Ovary (tissue), 3 donors: Measurements from ENCODE around the gene CENPW.

Experiments used
- POLR2A ChIP-seq: fragments of 450-650 bp; IDR thresholded peaks from one replicate; pipeline ENCODE4 v1.6.1; 2017; ENCODE audit warnings: antibody characterized with exemption, mild to moderate bottlenecking, moderate library complexity
- TF ChIP-seq, protein P1 (sequence below), 3 donors: fragments of 450-650 bp in 2 of 3; fragments of 200-600 bp in 1 of 3; IDR thresholded peaks; one replicate each; pipeline versions ENCODE4 v1.5.1 to v1.8.0; 2016 to 2022; ENCODE audit warnings: antibody characterized with exemption in 3 of 3, mild to moderate bottlenecking in 1 of 3
- donor health status: DM: no; HTN: no; CAD: no.

DNA sequence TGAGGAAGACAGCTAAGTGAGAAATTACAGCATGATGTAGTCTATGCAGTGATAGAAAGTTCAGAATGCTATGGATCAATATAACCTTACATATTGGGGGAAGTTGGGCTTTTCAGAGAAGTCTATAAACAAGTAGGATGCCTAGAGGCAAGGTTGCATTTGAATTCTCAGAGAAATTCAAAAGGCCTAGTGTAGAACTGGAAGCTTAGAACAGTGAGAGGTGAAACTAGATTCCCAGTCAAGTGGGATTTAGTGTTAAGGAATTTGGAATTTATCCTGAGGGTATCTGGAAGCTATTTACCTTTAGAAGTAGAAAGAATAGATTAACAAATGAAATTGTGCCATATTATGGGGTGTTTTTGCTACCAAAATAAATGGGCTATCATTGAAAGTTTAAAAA, 4.3 kb downstream of the CENPW start:
- no peak for TF ChIP-seq POLR2A
- TF ChIP-seq, protein P1, sequence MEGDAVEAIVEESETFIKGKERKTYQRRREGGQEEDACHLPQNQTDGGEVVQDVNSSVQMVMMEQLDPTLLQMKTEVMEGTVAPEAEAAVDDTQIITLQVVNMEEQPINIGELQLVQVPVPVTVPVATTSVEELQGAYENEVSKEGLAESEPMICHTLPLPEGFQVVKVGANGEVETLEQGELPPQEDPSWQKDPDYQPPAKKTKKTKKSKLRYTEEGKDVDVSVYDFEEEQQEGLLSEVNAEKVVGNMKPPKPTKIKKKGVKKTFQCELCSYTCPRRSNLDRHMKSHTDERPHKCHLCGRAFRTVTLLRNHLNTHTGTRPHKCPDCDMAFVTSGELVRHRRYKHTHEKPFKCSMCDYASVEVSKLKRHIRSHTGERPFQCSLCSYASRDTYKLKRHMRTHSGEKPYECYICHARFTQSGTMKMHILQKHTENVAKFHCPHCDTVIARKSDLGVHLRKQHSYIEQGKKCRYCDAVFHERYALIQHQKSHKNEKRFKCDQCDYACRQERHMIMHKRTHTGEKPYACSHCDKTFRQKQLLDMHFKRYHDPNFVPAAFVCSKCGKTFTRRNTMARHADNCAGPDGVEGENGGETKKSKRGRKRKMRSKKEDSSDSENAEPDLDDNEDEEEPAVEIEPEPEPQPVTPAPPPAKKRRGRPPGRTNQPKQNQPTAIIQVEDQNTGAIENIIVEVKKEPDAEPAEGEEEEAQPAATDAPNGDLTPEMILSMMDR (IDR thresholded peaks at IDR 0.05), result no peak
